Neutrophil (primary cell): ENCODE measurements around the gene ZFPL1.

Experiments
- H3K27ac ChIP-seq: fragments of 200-600 bp; sonication (generic); 2 replicates; pipeline ENCODE4 v1.5.1; 2016; ENCODE audit warnings: mild to moderate bottlenecking, moderate library complexity
- H3K27me3 ChIP-seq: fragments of 200-600 bp; sonication (generic); 2 replicates; pipeline ENCODE4 v1.6.0; 2016; ENCODE audit warnings: mild to moderate bottlenecking
- H3K36me3 ChIP-seq: fragments of 200-600 bp; sonication (generic); 2 replicates; pipeline ENCODE4 v1.5.1; 2017
- H3K4me1 ChIP-seq, 2 experiments: fragments of 200-600 bp in 1 of 2; sonication (generic) in 1 of 2; 1 replicate in 1 of 2; 2 replicates in 1 of 2; pipeline versions ENCODE4 v1.5.1 to v1.6.1; 2013 to 2016; ENCODE audit warnings: low read depth in 1 of 2, low read length in 1 of 2, mild to moderate bottlenecking in 1 of 2, moderate library complexity in 1 of 2; ENCODE audit not compliant: control insufficient read depth in 1 of 2, insufficient read depth in 1 of 2
- H3K4me3 ChIP-seq, 2 experiments: fragments of 200-600 bp in 1 of 2; sonication (generic) in 1 of 2; 1 replicate in 1 of 2; 2 replicates in 1 of 2; pipeline ENCODE4 v1.5.1; 2013 to 2016; ENCODE audit warnings: low read depth in 1 of 2, low read length in 1 of 2, mild to moderate bottlenecking in 1 of 2, moderate library complexity in 1 of 2
- H3K9me3 ChIP-seq: fragments of 200-600 bp; sonication (generic); 2 replicates; pipeline ENCODE4 v1.5.1; 2016
- CTCF ChIP-seq: fragments of 200-600 bp; sonication (generic); IDR thresholded peaks from 2 replicates; pipeline ENCODE4 v1.5.1; 2016; ENCODE audit warnings: antibody characterized with exemption

The ZFPL1 gene

GRCh38 chr11:65067446-65067845 lies 16.6 kb upstream of the ZFPL1 start:
- TF ChIP-seq CTCF: no peak
- Histone ChIP-seq H3K9me3 (no peaks in the 10 kb centered on the region), H3K27ac (no peak overlapping the region), H3K36me3 (no peaks in the 10 kb centered on the region), H3K4me1 (no peaks in the 10 kb centered on the region), H3K4me3 (no peak overlapping the region), H3K27me3 (no peaks in the 10 kb centered on the region)

DNA sequence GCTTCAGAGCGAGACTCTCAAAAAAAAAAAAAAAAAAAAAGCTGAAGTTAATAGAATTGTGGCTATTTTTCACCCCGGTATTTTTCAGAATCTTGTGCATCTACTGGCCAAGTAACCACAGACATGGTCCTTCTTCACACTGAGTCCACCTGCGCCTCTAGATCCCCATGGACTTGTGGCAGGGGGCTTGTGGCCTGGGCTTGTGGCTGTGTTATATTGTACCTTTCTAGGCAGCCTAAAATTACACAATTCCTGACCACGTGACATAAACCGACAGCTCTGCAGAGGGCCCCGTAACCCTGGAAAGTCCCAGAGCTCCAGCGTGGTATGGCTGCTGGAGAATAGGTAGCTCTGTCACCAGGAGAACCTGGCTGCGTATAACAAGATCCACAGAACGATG lies 14.8 kb upstream of the ZFPL1 start:
- no peak for TF ChIP-seq CTCF
- Histone ChIP-seq H3K4me1 (no peaks in the 10 kb centered on the region), H3K9me3 (no peaks in the 10 kb centered on the region)

GRCh38 chr11:65071907-65072630 lies 12.0 kb upstream of the ZFPL1 start:
- Histone ChIP-seq H3K9me3 (no peaks in the 10 kb centered on the region), H3K4me3 (no peak overlapping the region), H3K27me3 (no peaks in the 10 kb centered on the region), H3K4me1 (no peaks in the 10 kb centered on the region), H3K27ac (no peak overlapping the region), H3K36me3 (peaks cover 5% of the 10 kb centered on the region)
- no peak for TF ChIP-seq CTCF

More for the DNA sequence above, 14.8 kb upstream of the ZFPL1 start:
- Histone ChIP-seq H3K27ac (no peak overlapping the region), H3K4me3 (no peak overlapping the region), H3K36me3 (no peaks in the 10 kb centered on the region), H3K27me3 (no peaks in the 10 kb centered on the region)

DNA sequence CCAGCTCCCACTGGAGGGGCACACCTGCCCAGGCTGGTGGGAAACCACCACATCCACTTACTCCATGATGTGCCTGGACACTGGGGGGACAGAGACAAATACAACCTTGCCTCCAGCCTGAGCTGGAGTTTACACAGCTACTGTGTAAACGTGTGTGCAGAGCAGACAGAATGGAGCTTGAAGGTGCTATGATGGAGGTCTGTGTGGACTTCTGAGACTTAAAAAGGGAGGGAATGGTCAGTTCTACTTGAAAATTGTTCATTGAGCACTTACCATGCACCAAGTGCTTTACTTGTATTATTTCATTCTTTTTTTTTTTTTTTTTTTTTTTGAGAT lies 11.4 kb upstream of the ZFPL1 start:
- Histone ChIP-seq H3K9me3 (no peaks in the 10 kb centered on the region), H3K27me3 (no peaks in the 10 kb centered on the region), H3K36me3 (peaks cover 5% of the 10 kb centered on the region), H3K4me3 (no peak overlapping the region), H3K4me1 (no peaks in the 10 kb centered on the region), H3K27ac (no peak overlapping the region)
- no peak for TF ChIP-seq CTCF

- TF ChIP-seq CTCF: no peak
- no peak overlapping the region for H3K27ac ChIP-seq
- H3K36me3 ChIP-seq: peaks cover 5% of the 10 kb centered on the region
- no peaks in the 10 kb centered on the region for H3K9me3 ChIP-seq
- no peaks in the 10 kb centered on the region for H3K27me3 ChIP-seq
- peaks cover 6 to 12% of the 10 kb centered on the region in 2 experiments for H3K4me1 ChIP-seq
- H3K4me3 ChIP-seq: no peak overlapping the region
These were observed 6.6 kb upstream of the ZFPL1 start for GRCh38 chr11:65077451-65077850.
